Occipital lobe (tissue), 2 donors: ENCODE results near the gene SORCS2. TPM values are rescaled to one million over a fixed set of nuclear protein-coding genes. Genes with fewer than 3 reads are reported as not detected.

Experiments
- DNase-seq: peaks from one replicate; lab custom pipeline; 2025; lab: John Stamatoyannopoulos, UW
- total RNA-seq: library from RNA; depleted of rRNA; stranded (reverse); fragments of >200 nt; gene quantifications from one replicate; pipeline ENCODE4 v1.2.3, GENCODE V29; 2014

SORCS2 gene
- total RNA-seq, 1 donor from 2014 or later, result 4.1 TPM

DNA sequence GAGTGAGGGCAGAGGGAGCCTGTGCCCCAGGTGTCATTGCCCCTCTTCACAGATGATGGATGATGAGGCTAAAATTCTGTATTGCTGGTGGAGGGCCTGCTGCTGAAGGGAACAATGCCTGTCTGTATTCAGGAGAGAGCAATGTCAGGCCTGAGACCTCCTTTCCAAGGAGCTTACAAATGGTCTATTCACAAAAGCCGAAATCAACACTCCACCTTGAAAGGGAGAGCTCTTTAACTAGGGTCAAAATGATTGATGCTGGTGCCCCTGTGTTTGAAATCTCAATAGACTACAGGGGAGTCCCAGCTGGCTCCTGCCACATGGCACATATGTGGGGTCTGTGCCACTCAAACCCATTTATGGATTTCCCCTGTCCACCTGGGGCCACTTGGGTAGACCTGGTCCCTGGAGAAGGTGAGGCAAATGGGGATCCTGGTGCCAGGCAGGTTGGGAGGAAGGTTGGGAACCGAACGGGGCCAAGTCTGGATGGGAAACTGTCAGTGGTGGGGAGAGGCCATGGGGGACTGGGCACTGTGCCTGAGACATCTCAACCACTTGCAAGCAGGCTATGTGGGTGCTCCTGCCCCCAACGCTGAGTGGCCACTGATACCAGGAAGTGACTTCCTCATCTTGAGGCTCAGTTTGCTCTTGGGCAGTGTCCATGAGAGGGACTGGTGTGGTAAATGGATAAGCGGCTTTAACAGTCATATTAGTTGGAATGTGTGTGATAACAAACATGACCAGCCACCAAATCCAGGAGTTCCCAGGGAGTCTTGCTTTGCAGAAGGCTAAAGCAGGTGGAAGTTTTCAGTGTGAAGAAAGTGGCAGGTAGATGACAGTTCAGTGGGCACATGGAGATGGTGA, 466.2 kb downstream of the SORCS2 start:
- DNase-seq, result no peak

DNA sequence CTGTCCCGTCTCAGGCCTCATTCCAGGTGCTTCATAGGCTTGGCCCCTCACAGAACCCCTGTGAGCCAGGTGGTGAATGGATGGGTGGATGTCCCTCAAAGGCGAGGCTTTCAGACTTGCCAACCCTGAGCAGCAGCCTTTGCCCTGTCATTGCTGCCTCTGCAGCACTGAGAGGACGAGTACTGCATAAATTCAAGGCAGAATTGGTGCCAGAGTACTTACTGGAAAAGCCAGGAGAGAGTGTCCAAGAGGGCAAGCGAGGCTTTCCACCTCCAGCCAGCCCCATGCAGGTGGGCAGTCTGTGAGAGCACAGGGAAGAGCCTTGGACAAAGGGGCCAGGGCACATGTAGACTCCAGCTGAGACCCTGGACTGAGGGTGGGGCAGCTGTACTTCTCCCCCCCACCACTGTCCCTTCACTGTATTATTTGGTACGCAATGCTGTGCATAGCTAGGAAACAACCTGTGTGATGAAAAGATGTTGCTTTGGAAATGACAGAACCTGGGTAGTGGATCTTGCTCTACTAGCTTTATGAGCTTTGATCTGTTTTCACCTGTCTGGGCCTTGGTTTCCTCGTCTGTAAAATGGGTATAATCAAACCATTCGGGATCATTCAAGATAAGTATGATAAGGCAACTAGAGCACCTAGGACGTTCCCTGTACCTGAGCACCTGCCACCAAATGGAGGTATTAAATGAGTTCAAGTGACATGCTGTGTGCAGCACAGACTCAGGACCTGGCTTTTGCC, 467.3 kb downstream of the SORCS2 start:
- no peak for DNase-seq

DNA sequence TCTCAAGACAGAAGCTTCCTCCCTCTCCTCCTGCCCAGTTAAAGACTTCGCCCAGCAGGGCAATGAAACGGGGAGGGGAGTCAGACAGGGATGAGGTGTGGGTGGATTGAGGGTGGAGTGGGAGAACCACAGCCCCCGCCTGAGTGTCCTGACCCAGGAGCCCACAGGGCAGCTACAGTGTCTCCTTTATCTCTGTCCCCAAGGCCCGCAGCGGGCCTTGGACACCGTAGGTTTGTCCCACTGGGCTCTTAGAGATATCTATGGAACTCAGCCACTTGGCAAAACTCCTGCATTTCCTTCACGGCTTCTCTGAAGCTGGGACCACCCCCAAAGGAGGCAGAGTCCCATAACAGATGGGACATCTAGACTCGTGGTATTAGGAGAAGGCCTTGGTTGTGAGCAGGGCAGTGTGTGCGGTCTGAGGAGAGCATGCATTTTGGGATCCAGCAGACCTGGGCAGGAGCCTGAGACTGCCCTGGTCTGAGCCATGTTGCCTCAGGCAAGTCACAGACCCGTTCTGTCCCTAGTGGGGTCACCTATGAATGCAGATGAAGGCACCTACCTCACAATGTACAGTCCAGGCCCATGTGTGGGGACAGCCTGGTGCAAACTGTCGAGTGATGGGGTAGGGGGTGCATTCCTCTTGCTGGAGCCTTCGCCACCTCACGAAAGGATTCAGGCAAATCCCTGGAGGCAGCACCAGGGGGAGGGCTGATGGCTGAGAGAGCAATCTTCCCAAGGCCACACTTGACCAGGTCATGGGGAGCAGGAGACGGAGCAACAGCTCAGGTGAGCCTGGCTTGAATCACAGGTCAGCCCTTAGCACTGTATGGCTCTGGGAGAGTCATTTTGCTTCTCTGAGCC, 468.1 kb downstream of the SORCS2 start:
- no peak for DNase-seq

DNA sequence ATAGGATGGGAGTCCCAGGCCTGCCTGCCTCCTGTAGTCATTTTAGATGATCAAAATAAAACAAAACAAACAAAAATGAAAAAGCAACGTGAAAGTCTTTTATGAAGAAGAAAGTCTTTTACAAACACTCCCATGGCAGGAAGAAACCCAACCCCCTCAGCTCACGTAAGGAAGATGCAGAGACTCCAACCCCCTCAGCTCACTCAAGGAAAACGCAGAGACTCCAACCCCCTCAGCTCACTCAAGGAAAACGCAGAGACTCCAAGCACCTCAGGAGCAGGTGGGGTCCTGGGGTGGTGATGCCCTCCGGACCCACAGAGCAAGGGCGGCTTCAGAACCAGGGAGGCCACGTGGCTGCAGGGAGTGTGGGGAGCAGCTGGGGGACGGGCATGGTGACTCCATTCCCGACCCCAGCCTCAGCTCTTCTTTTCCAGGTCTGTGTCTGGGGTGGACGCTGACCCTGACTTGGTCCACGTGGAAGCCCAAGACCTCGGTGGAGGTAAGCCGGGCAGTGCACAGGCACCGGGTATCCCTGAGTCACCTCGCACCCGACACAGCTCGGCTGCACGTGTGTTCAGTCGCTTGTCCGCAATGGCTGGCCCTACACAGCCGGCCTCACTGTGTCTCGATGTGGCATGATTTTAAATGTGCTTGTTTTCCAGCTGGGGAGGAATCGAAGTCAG, 468.9 kb downstream of the SORCS2 start:
- DNase-seq, result no peak

DNA sequence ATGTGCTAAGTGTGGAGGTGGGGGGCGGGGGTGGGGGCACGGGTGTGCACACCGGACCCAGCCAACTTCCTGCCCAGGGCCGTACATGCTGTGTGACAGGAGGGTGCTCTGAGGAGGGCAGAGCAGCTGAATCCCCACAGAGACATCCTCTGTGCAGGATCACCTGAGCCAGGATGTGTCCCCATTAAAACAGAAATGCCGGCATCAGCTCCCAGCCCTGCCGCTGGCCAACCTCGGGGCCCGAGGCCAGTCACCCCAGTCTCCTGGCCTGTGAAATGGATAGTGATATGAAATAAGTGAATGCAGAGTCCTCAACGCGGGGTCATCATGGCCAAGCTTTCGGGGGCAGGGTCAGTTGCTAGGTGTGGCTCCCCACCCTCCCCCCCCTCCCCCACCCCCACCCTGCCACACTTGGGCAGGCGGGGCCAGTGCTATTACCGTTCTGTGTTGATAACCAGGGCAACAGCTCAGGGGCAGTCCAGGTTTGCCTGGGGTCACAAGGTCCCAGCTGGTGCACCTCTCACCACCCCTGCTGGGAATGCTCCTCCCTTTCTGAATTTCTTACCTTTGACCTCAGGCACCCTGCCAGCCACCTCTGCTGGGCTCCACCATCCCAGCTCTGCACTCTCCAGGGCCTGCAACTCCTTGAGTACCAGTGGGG, 469.6 kb downstream of the SORCS2 start:
- DNase-seq, result no peak

DNA sequence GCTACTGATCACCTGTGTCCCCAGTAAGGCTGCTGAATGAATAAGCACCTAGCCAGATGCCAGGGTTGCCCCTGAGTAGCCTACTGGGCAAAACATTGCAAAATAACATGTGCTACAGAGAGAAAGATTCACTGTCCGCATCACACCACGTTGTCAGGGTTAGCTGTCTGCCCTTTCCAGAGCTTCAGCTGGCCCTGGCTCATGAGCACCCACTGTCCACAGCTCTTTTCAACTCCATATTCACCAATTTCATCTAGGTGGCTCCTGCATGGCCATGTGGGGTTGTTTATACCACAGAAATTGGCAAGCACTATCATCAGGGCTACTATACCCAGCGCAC, 470.1 kb downstream of the SORCS2 start:
- DNase-seq, result no peak

DNA sequence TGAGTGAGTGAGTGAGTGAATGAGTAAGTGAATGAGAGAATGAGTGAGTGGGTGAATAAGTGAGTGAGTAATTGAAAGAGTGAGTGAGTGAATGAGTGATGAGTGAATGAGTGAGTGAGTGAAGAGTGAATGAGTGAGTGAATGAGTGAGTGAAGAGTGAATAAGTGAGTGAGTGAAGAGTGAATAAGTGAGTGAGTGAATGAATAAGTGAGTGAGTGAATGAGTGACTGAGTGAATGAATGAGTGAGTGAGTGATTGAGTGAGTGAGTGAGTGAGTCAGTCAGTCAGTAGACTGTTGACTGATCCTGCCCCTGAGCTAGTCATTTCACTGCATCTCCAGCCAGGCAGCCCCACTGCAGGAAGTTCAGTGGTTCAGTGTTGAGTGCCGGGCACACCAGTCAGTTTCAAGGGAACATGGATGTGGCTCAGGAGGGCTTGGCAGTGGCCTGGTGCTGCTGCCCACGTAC, 470.8 kb downstream of the SORCS2 start:
- no peak for DNase-seq

DNA sequence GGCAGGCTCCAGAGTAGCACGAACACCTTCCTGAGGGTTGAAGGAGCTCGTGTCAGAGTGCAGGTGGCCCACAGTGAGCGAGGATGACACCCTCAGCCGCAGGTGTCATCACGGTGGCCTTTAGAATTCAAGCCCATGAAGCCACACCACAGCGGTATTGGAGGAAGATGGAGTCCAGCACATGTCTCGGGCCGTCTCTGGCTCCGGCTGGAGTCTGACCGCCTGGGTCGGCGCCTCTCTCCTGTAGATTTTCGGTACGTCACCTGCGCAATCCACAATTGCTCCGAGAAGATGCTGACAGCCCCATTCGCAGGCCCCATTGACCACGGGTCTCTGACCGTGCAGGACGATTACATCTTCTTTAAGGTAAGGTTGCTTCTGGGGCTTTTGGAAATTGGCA, 471.8 kb downstream of the SORCS2 start:
- no peak for DNase-seq

DNA sequence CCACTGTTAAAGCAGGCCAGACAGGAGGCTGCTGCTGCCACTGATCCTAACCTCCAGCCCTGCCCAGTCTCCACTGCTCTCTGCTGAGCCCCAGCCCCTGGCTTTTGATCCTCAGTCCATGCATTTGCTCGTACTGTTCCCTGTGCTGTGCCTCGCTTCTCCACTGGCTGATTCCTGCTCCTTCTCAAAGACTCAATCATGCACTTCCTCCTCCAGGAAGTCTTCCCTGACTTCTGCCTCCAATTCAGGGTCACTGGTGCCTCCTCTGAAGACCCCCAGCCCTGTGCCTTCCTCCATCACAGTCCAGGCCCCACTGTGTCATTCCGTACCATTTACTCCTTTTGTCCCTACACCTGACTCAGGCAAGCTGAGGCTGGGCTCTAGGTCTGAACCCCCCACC, 473.0 kb downstream of the SORCS2 start:
- no peak for DNase-seq

DNA sequence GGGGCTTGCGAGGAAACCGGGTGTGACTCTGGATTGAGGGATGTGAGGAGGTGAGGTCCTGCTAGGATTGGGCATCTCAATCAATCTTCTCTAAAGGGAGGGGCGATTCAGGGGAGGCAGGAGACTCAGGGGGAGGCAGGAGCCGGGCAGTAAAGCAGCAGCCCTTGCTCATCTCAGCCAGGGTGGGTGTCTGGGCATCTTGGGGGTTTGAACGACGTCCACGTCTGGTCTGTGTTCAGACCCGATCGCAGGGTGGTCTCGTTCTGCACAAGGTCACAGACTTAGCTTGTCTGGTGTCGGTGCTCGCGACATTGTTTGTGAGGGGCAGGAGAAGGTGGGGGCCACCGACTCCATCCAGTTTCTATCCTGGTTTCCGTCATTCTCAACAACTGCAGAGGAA, 473.7 kb downstream of the SORCS2 start:
- DNase-seq, result no peak

DNA sequence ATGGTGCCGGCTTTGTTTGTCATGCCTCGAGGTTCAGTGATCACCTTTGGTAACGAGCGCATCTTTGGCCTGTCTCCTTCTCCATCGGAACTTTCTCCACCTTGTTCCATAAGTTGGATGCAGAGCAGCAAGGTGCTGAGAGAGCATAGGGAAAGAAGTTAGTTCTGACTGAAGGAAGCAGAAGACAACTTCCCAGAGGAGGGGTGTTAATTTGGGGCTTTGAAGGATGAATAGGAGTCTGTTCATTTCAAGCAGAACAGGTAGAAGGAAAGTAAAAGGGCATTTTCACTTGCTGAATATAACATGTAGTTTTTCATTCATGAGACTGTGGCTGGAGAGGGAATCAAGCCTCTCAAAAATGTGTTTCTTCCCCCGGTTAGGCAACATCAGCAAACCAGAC, 474.4 kb downstream of the SORCS2 start:
- DNase-seq, result no peak

DNA sequence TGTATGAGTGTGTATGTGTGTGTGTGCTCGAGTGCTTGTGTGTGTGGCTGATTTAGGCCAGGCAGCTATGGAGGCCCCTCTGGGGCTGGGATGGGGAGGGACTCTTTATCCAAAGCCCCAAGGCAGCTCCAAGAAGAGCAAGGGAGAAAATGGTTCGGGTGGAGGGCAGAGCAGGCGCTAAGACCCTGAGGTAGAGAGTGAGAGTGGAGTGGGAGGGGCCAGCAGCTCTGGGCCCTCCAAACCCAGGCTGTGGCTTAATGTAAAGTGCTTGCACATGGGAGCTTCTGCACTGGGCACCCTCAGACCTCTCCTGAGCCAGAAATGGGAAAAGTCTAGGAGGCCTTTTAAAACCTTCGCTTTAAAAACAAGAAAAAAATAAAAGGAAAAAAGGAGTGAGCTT, 475.9 kb downstream of the SORCS2 start:
- no peak for DNase-seq

DNA sequence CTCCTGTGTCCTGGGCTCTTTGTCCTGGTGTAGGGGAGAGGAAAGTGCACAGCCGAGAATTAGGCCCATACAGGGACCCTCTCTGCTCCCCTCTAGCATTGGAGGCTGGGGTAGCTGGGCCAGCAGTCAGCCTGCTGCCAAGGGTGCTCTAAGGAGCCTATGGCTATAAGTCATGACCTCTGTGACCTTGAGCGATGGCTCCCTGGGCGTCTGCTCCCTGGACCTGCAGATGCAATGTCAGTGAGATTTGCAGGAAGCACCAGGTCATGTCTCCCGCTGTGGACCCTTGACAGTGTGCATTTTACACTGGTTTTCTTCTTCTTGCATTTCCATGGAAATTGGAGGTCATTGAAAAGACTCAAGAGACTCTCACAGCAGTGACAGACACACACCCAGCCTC, 476.5 kb downstream of the SORCS2 start:
- DNase-seq, result no peak

DNA sequence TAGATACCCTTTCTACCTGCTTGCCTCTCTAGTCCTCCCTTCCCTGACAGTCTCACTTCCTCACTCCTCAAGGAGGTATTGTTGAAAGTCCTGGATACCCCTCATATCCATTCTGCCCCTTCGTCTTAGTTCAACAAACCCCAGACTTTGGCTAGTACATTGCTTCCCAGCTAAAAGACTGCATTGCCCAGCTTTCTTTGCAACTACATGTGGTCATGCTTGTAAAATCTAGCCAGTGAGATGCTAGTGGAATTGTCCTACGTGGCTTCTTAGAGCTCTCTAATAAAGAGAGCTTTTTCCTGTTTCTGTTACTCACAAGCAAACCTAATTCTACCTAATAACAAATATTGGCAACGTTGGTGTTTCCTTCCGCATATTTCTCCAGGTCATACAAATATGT, 480.3 kb downstream of the SORCS2 start:
- no peak for DNase-seq

DNA sequence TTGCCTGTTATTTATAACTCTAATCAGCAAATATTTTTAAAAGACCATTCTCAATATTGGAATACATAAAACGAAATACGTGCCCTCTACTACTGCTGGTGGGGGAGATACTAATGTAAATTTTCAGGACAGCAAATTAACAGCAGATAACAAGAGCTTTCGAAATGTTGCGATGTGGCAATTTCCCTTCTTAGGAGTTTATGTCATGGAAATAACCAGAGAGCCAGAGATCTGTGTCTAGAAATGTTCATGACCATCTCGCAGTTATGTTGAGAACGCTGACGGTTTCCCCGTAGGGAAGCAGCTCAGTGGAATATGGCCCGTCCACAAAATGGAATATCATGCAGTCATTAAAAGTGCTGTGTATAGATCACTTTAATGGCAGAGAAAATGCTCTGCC, 480.8 kb downstream of the SORCS2 start:
- DNase-seq, result no peak

DNA sequence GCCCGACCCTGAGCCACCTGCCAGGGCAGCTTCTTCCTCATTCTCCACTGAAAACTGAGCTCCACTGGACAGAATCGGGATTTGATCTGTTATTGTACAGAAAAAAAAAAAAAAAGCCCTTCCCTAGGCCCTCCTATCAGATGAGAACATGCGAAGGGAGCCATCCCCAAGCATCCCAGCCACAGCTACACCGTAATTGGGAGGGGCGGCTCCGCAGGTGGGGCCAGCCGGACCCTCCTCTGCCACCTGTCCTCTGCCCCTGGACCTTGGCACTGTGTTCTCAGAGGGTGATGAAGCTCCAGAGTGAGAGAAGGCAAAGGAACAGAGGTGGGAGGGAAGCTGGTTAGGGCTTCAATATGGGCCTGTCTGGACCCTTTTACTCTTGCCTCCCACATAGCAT, 482.4 kb downstream of the SORCS2 start:
- no peak for DNase-seq

DNA sequence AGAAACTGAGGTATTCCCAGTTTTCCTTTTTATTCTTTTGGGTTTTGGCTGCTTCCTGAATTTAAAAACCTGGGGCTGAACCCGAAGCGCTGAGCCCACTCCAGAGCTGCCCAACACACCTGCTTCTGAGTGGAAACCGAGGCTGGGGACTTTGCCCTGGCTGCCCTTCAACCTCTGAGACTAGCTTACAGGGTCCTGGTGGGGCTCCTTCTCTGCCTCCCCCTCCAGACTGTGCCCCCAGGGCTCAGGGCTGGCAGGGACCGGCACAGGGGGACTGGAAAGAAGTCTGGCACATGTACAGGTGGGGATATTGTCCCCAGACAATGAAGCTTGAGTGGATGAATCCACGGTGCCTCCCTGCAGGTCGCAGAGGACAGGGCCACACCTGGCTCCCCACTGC, 482.8 kb downstream of the SORCS2 start:
- no peak for DNase-seq

DNA sequence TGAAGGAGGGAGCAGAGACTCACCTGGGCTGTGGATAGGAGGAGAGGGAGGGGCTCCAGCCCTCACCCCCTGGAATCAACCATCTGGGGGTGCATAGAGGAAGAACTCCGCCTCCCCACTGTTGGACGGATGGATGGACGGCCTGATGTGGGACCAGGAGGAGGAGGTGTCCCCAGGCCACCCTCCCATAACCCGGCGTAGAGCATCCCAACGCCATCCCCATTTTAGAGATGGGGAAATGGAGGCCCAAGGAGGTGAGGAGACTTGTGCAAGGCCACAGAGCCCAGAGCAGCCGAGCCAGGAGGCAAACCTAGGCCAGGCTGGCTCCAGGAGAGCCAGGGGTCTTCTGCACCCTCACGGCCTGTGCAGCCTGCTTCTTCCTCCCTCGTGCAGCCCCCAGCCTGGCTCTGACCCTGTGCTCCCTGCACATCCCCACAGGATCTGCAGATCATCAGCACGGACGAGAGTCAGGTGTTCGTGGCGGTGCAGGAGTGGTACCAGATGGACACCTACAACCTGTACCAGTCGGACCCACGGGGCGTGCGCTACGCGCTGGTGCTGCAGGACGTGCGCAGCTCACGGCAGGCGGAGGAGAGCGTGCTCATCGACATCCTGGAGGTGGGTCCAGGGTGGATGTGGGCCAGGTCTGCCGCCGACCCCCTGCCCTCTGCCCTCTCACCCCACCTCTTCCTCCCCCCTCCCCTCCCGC, 483.4 kb downstream of the SORCS2 start:
- DNase-seq, result no peak

DNA sequence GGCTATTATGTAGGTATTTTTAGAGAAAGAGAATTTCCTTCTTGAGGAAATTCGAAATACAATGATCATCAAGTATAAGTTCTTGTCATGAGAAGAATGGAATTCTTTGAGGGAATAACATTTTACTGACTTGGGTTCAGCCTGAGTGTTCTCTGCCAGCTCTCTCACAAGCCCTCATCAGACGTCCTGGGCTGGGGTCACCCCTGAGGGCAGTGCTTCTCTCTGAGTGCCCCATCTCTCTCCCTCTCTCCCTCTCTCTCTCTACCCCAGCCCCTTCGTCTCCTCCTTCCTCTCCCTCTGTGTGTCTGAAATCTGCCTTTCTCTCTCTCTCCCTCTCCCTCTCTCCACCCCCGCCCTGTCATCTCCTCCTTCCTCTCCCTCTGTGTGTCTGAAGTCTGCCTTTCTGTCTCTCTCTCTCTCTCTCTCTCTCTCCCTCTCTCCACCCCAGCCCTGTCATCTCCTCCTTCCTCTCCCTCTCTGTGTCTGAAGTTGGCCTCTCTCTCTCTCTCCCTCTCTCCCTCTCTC, 484.1 kb downstream of the SORCS2 start:
- DNase-seq, result no peak

DNA sequence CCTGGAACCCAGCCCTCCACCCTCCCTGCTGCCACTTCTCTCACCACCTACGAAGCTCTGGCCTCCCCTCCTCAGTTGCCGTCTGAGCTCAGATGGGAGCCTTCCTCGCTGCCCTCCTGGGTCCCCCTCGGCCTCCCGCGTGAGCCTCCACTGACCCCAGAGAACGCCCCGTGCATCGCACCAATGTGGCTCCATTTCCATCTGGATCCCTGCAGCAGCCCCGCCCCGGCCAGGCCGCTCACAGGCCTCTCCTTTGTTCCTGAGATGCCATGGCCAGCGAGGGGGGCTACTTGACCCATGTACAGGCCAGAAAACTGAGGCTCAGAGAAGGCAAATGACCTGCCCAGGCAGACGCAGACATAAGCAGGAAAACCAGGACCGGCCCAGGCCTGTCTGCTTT, 484.7 kb downstream of the SORCS2 start:
- DNase-seq, result no peak
